HG02884 (cell line): ENCODE measurements around the gene CETP.
"Not testable (repeated sequence)": the region's sequence is repeated elsewhere in the genome, so short reads cannot be mapped to it uniquely, and the experiment has no call there.

Experiments
- ATAC-seq: cut with Tn5 transposase; IDR thresholded peaks from one replicate; pipeline ENCODE4 v1.9.1; 2021; ENCODE audit warnings: mild to moderate bottlenecking, moderate library complexity; ENCODE audit not compliant: unreplicated experiment

The CETP gene

DNA sequence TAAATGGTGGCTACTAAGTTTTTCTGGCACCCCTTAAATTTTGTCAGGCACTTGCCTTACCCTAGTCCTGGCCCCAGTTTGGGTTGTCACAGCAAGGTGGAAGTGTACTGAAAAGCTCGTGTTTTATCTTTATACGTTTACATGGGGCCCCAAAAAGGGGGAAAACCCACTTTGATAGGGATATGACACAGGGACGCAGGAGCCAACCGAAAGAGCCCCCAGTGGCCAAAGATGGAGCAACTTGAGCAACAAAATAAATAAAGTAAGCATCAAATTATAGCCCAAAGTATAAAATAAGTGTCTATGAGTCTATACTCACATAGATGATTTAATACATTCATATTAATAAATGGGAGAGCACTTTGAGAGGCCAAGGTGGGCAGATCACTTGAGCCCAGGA, 5.0 kb upstream of the CETP start:
- ATAC-seq: no peak

DNA sequence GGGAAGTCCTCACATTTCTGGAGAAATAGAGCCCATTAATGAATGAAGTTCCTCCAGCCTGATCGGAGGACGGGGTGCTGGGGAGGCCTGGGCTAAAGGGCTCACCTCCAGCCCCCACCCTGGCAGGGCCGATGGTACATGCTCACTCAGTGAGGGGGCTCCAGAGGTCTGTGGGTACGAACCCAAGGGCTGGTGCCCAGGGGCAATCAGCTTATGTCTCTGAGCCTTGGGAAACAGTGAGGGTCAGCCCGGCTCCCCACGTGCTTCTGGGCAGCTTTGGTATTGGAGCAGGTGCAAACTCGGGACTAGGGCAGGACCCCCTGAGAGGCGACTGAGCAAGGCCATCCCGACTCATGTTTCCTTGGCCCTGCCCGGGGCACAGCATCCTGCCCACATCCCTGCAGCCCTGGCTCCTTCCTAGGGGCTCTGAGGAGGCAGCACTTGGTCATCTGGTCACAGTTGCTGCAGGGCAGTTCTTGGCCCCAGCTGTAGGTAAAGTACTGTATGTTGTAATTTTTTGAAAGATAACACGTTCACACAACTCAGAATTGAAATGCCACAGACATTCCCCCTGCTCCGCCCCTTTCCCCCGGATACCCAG, 969 bp upstream of the CETP start:
- no peak for ATAC-seq

DNA sequence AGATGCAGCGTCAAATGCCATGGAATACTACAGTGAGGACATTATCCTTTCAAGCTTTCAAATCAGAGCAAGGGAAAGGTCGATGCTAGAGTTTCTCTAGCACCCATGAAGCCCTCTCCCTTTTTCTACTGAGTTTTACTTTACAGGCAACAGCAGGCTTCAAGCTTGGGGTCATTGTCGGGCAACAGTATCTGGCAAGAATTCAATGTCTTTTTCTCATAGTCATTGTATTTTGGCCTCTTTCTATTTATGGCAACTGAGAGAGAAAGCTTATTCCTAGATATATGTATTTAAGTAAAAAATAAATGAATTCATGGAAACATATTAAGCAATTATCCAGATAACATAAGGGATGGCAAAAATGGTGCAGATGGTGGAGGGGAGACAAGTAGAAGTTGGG, 364 bp upstream of the CETP start:
- no peak for ATAC-seq

DNA sequence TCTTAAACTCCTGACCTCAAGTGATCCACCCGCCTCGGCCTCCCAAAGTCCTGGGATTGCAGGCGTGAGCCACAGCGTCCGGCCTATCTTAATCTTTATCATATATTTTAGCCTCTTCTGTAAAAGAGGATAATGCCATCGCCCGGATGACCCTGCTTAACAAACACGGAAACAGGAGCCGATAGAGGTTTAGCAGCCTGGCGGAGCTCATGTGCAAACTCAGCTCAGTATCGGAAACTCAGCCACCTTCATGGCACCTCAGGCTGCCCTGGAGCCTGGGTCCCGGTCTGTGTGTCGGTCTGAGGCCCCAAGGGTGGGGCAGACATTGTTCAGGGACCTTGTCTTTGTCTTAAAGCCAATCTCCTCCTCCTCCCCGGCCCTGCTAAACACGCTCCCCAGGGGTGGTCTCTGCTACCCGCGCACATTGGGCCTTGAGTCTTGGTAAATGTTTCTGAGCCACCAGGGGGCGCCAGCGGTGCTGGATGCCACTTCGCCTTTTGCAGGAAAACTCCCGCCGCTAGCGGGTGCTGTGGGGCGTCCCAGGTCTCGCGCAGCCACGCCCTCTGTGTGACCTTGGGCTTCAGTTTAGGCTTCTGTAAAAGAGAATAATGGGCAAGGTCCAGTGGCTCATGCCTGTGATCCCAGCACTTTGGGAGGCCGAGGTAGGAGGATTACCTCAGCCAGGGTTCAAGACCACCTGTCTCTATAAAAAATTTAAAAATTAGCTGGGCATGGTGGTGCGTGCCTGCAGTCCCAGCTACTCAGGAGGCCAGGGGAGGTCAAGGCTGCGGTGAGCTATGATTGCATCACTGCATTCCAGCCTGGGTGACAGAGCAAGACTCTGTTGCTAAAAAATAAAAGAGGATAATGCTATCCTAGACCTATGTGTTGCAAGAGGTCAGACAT, 2.7 kb downstream of the CETP start:
- no peak for ATAC-seq

DNA sequence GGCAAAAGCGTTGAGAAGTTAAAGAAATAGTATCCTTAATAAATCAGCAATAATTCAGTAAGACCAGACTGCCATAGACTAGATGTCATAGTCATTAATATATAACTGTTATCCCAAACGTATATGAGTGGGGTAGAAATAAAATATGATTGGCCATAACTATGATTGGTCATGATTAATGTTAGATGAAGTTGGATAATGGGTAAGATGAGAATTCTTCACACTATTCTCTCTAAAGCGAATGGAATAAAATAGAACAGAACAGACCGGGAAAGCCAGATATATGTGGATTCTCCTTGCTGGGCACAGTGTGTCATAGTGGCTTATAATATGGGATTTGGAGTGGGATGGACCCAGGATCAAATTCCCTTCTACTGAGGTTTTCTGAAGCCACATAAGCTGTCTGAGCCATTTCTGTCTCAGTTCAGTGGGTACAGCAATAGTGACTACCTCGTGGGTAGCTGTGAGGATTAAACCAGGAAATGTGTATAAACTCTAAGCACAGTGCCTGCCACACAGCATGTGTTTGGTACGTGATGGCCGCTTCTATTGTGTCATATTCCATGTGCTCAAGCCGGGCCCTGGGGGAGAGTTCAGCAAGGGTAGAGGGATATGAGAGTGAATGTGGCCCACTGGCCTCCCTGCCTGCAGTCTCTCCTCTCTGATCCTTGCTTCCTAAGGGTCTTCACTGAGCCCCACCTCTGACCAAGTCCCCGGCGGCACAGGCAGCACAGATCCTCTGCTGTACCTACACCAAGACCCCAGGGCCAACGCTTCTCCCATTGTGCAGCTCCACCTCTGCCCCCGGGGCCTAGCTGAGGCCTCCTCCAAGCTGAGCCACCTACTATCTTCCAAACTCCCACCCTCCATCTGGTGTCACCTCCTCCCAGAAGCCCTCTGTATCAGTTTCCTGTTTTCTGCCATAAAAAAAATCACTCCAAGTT, 3.7 kb downstream of the CETP start:
- no peak for ATAC-seq

DNA sequence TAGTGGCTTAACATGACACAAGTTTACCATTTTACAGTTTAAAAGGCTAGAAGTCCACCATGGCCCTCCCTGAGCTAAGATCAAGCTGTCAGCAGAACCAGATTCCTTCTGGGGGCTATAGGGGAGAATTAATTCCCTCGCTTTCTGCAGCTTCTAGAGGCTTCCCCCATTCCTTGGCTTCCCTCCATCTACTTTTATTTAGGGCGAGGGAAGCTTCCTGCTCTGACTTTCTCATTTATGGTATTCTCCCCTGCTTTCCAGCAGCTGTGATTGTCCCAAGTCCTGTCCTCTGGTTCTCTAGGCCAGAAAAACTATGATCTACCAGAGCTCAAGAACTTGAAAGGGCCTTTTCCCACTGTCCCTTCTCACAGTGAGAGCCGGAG, 4.3 kb downstream of the CETP start:
- no peak for ATAC-seq

DNA sequence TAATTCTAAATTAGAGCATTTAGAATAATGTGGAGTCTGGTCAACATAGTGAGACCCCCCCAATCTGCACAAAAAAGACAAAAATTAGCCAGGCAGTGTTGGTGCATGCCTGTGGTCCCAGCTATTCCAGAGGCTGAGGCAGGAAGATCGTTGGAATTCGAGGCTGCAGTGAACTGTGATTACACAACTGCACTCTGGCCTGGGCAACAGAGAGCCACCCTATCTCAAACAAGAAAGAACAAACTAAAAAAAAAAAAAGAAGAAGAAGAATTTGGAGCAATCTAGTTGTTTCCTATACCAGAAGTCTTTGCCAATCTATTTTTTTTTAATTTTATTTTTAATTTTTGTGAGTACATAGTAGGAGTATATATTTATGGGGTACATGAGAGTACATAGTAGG, 6.0 kb downstream of the CETP start:
- ATAC-seq: no peak

DNA sequence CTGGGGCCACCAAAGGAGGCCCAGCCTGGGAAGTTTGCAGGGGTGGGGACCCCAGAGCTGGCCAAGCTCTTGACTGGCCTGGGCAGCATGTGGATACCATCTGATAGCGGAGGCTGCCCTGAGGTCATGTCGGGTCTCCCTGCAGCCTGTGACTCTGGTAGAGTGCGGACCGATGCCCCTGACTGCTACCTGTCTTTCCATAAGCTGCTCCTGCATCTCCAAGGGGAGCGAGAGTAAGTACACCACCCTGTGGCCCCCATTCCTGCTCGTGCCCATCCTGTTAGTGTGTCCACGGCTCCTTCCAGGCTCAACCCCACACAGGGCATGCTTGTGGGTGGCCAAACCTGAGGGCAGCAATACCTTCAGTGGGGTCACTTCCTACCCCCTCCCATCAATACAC, 8.0 kb downstream of the CETP start:
- no peak for ATAC-seq

DNA sequence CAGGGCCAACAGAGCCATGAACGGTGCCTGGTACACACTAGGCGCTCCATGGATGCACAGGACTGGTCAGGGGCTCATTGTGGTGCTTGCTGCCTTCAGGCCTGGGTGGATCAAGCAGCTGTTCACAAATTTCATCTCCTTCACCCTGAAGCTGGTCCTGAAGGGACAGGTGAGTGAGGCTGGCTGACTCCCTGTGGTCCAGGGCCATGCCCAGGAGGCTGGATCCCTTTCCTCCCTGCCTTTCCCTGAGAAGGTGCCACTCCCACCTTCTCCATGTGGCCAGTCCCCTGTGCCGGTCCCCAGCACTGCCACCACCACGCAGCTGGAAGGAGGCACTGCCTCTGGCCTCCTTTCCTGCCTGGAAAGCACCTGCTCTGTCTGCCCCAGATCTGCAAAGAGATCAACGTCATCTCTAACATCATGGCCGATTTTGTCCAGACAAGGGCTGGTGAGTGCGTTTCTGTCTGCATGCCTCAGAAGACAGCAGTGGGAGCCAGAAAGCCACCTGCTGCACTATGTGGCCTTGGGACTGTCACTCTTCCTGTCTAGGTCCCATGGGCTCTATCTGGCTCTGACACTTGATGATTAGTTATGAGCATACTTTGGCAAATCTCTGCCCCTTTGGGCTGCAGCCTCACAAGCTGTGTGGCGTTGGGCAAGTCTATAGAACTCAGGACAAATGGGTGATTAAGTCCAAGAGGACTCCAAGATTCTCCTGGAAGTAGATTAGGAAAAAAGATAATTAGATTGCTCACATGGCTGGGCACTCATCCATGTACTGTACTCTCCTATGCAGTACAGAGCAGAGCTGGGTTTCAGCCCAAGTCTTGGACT, 9.4 kb downstream of the CETP start:
- ATAC-seq: peak; percentile 68

DNA sequence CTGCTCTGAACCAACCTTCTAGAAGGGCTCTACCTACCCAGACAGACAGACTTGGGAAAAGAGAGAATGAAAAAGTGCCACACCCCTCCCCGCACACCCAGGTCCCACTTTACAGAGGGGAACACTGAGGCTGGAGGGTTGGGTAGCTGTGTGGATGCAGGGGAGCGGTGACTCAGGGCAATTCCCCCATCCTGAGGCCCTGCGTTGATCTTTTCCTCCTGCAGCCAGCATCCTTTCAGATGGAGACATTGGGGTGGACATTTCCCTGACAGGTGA, 10.0 kb downstream of the CETP start:
- ATAC-seq: no peak

DNA sequence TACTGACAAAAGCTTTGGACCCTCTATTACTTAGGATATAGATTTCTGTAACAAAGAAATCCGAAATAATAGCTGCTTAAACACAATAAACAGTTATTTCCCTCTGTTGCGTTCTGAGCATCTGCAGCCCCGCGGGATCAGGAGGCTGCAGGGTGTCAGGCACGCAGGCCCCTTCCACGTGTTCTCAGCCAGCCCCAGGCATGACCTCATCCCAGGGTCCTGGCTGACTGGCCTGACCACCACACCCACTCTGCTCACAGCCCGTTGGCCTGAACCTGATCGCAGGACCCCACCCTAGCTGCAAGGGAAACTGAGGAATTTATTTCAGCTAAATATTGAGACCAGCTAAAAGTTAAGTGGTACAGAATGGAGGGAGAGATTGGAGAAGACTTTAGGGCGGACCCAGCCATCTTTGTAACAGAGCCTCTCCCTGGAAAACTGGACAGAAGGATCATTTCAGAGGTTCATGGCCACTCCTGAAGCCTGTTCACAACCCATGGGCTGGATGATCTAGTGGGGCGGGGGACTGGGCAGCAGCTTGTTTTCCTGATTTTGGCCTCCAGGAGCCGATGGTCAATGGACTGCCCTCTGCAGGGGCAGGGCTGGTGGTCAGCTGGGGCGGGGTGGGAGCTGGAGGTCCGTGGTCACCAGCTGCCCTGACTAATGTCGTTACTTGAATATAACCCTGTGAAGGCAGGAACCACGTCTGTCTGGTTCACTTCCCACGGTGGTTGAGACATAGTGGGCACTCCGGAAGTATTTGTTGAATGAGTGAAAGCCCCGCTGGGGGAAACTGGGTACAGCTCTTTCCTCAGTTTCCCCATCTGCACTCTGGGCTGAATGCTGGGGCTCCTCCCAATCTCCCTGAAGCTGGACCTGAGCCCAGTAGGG, 10.9 kb downstream of the CETP start:
- ATAC-seq: no peak

DNA sequence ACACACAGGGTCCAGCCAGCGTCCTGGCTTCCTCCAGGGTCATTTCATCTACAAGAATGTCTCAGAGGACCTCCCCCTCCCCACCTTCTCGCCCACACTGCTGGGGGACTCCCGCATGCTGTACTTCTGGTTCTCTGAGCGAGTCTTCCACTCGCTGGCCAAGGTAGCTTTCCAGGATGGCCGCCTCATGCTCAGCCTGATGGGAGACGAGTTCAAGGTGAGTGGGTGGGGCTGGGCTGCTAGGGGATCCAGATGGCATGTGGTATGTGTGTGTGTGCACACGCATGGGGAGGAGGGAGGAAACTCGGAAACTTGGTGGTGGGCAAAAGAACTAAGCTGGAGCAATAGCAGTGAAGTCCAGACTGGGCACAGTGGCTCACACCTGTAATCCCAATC, 11.5 kb downstream of the CETP start:
- no peak for ATAC-seq

DNA sequence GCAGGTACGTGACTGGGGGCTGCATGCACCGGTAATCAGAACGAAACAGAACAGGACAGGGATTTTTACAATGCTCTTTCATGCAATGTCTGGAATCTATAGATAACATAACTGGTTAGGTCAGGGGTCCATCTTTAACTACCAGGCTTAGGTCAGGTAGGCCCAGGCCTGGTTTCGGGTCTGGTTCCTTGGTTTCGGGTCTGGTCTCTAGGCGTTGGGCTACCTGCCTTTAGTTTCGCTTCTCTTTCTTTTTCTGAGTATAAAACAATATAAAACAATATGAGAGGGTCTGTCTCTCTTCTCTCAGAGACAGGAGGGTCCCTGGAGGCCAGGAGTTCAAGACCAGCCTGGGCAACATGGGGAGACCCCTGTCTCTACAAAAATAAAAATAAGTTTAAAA, 12.1 kb downstream of the CETP start:
- not testable (repeated sequence) for ATAC-seq

DNA sequence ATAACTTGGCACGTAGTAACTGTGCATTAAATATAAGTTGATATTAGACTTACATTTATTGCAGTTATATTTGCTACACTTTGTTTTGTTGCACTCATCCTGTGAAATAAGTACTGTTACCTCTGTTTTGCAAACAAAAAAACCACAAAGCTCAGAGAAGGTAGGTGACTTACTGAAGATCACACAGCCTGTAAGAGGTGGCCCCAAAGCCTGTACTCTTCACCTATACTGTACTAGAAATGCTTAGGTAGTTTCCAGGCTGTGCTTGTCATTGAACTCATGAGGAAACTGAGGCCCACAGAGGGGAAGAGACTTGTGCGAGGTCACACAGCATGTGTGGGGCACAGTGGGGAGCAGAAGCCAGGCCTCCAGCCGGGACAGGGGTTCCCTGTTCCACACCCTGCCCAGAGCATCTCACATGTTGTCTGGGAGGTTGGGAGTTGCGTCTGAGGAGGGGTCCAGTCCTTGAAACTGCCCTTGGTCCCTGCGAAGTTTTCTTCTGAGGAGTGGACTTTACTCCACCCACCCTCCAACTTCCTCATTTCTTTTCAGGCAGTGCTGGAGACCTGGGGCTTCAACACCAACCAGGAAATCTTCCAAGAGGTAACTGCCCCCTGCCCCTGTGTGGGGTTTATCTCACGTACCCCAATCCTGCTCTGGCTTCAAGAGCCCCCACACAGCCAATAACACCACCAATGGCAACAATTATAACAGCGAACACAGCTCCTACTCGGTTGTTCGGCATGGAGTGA, 13.0 kb downstream of the CETP start:
- no peak for ATAC-seq

DNA sequence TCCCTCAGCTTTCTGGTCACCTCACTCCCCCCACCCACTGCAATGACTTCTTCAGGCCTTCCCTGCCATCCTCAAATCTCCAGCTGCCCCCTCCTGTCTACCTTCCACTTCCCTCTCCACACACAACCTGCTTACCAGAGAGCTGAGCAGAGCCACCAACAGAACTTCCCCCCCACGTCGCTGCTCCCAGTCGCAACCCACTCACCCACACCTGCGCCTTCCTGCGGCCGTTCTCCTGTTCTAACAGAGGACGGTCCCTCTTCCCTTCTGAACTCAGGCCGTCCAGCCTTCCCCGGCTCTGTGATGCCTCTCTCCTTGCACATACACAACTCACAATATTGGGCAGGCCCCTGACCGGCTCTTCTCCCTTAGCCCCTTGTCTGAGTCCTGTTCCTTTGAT, 14.0 kb downstream of the CETP start:
- ATAC-seq: no peak

DNA sequence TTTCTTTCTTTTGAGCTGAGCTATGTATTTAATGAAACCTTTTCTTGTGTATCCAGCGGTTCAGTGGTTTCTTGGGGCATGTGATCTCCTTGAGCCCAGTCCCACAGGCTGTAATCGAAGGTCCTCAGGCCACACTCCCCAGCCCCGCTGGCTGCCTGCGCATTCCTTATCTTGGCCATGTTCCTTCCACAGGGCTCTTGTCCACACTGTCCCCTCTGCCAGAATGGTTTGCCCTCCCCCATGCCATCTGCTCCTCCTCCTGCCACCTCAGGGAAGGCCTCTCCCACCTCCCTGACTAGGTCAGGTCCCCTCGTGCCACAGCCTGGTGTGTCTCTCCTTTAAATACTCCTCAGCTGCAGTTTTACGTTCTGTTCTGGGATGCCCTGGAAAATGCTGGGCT, 15.5 kb downstream of the CETP start:
- ATAC-seq: no peak

DNA sequence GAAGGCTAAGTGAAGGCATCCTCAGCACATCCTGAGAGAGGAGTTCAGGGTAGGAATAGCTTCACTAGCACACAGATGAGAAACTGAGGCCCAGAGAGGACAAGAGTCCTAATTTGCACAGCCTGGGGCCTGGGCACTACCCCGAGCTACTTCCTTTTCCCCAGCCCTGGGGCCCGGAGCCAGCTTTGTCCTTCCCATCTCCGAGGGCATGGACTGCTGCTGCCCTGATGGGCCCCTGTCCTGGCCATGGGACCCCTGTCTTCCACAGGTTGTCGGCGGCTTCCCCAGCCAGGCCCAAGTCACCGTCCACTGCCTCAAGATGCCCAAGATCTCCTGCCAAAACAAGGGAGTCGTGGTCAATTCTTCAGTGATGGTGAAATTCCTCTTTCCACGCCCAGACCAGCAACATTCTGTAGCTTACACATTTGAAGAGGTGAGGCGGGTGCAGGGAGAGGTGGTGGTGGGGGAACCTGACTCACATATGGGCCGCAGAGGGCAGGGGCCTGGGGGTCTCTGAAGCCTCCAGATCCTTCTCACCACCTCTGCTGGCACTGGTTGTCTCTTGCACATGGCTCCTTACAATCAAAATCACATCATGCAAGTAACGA, 16.2 kb downstream of the CETP start:
- no peak for ATAC-seq

DNA sequence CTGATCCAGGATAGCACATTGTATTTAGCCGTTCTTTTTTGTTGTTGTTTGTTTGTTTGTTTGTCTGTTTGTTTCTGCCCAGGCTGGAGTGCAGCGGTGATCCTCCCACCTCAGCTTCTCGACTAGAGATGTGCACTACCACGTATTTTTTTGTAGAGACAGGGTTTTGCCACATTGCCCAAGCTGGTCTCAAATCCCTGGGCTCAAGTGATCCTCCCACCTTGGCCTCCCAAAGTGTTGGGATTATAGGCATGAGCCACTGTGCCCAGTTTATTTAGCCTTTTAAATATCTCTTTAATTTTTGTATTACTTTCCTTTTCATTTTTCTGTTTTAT, 18.4 kb downstream of the CETP start:
- ATAC-seq: no peak
